ENCODE results near the gene PIR. TPM values are rescaled to one million over a fixed set of nuclear protein-coding genes. Genes with fewer than 3 reads are reported as not detected.

Gene PIR
- total and polyA plus RNA-seq, 2 experiments from 2014 or later = 4.5 to 5.3 TPM

DNA sequence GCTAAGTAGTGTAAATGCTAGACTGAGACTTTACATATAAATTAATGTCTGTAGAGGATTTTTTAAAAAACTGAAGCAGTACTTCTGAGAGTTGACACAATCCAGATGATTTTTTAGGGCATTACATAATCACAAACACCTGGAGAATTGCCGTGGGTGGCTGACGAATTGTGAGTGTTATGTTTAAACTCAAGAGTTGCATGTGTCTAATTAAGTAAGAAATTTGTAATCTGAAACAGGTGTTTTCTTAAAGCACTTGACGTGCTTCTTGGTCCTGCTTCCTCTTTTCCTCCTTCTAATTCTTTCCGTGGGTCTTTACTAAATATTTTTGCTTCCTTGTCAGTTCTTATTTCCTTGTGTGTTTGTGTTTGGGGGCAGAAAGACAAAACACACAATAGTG, 27.8 kb downstream of the PIR start:
- Histone ChIP-seq H3K9me3 (ENCODE audit: low read depth) (no peaks in the 10 kb centered on the region), H3K27me3 (no peaks in the 10 kb centered on the region), H3K4me3 (no peak overlapping the region), H3K27ac (no peak overlapping the region), H3K36me3 (no peaks in the 10 kb centered on the region), H3K4me1 (ENCODE audit: low read depth) (no peaks in the 10 kb centered on the region)
- TF ChIP-seq, protein P1, sequence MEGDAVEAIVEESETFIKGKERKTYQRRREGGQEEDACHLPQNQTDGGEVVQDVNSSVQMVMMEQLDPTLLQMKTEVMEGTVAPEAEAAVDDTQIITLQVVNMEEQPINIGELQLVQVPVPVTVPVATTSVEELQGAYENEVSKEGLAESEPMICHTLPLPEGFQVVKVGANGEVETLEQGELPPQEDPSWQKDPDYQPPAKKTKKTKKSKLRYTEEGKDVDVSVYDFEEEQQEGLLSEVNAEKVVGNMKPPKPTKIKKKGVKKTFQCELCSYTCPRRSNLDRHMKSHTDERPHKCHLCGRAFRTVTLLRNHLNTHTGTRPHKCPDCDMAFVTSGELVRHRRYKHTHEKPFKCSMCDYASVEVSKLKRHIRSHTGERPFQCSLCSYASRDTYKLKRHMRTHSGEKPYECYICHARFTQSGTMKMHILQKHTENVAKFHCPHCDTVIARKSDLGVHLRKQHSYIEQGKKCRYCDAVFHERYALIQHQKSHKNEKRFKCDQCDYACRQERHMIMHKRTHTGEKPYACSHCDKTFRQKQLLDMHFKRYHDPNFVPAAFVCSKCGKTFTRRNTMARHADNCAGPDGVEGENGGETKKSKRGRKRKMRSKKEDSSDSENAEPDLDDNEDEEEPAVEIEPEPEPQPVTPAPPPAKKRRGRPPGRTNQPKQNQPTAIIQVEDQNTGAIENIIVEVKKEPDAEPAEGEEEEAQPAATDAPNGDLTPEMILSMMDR (IDR thresholded peaks at IDR 0.05; ENCODE audit: low read depth, low read length) = no peak
- DNase-seq (ENCODE audit: low read depth in 1 of 2, low spot score in 1 of 2) = peak in 1 of 2 donors; percentile 14

- H3K9me3 ChIP-seq (ENCODE audit: low read depth) = no peaks in the 10 kb centered on the region
- H3K27ac ChIP-seq = no peak overlapping the region
- no peaks in the 10 kb centered on the region for H3K4me1 ChIP-seq (ENCODE audit: low read depth)
- H3K27me3 ChIP-seq = no peaks in the 10 kb centered on the region
- H3K4me3 ChIP-seq = no peak overlapping the region
- TF ChIP-seq, protein P1 (IDR thresholded peaks at IDR 0.05; ENCODE audit: low read depth, low read length) = no peak
- no peaks in the 10 kb centered on the region for H3K36me3 ChIP-seq
- DNase-seq (ENCODE audit: low read depth in 1 of 2, low spot score in 1 of 2) = no peak
Measured at GRCh38 chrX:15464704-15465103, 28.4 kb downstream of the PIR start.

- H3K4me1 ChIP-seq (ENCODE audit: low read depth) = no peaks in the 10 kb centered on the region
- TF ChIP-seq, protein P1 (IDR thresholded peaks at IDR 0.05; ENCODE audit: low read depth, low read length) = no peak
- peak in 1 of 2 donors; percentile 29 for DNase-seq (ENCODE audit: low read depth in 1 of 2, low spot score in 1 of 2)
- no peaks in the 10 kb centered on the region for H3K36me3 ChIP-seq
- no peaks in the 10 kb centered on the region for H3K27me3 ChIP-seq
- no peak overlapping the region for H3K27ac ChIP-seq
- no peak overlapping the region for H3K4me3 ChIP-seq
- no peaks in the 10 kb centered on the region for H3K9me3 ChIP-seq (ENCODE audit: low read depth)
Measured at GRCh38 chrX:15451913-15452312, 41.2 kb downstream of the PIR start.

- TF ChIP-seq, protein P1 (IDR thresholded peaks at IDR 0.05; ENCODE audit: low read depth, low read length) = no peak
- DNase-seq (ENCODE audit: low read depth in 1 of 2, low spot score in 1 of 2) = peak; percentile 3 to 9
- H3K9me3 ChIP-seq (ENCODE audit: low read depth) = no peaks in the 10 kb centered on the region
- H3K36me3 ChIP-seq = no peaks in the 10 kb centered on the region
- H3K4me3 ChIP-seq = no peak overlapping the region
- H3K27ac ChIP-seq = no peak overlapping the region
- no peaks in the 10 kb centered on the region for H3K27me3 ChIP-seq
- no peaks in the 10 kb centered on the region for H3K4me1 ChIP-seq (ENCODE audit: low read depth)
Measured at GRCh38 chrX:15448010-15448639, 45.0 kb downstream of the PIR start.

DNA sequence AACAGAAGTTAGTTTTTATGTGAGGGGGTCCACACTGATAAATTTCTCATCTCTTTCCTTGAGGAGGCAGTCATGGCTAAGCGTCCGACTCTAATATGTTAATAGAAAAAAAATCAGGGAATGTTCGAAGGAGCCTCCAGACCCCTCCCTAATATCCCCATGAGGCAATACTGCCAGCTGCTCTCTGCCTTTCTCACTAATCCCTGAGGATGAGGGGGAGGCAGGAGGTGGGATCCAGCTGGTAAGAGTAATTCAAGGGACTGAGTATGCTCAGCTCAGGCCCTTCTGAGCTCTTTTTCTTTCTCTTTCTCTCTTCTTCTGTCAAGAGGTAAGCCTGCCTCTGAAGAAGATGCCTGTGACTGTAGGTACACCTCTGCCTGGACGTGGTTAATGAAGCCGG, 51.7 kb downstream of the PIR start:
- TF ChIP-seq, protein P1 (IDR thresholded peaks at IDR 0.05; ENCODE audit: low read depth, low read length) = no peak
- Histone ChIP-seq H3K9me3 (ENCODE audit: low read depth) (no peaks in the 10 kb centered on the region), H3K27me3 (no peaks in the 10 kb centered on the region), H3K27ac (no peak overlapping the region), H3K4me3 (no peak overlapping the region), H3K36me3 (no peaks in the 10 kb centered on the region), H3K4me1 (ENCODE audit: low read depth) (no peaks in the 10 kb centered on the region)
- DNase-seq (ENCODE audit: low read depth in 1 of 2, low spot score in 1 of 2) = no peak
